Measurements from ENCODE around the gene TTC36. TPM values are rescaled to one million over a fixed set of nuclear protein-coding genes. Genes with fewer than 3 reads are reported as not detected.
"Not testable (repeated sequence)": the region's sequence is repeated elsewhere in the genome, so short reads cannot be mapped to it uniquely, and the experiment has no call there.

The TTC36 gene, protein sequence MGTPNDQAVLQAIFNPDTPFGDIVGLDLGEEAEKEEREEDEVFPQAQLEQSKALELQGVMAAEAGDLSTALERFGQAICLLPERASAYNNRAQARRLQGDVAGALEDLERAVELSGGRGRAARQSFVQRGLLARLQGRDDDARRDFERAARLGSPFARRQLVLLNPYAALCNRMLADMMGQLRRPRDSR
- total RNA-seq (ENCODE audit: low replicate concordance): 0.62 TPM in 1 of 2 replicates, not detected in the other

DNA sequence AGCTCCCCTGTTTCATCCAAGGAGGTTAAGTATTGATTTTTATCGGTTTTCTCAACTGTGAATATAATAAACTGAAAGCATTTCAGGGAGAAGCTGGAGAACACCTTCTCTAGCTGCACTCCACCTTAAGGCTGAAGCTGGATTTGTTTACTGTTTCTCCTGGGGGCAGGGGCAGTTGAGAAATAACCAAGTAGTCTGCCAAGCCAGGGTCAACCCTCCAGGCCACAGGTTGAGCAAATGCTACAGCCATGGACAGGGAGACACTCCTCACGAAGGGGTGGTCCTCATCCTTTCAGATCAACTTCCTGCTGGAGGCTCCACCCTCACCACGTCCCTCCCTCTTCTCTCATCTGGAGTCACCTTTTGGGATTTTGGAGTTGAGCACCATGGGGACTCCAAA, at the start of gene TTC36:
Gene TTC36, plus strand, starts transcription at position 366 of the 400 bp plus-strand sequence. Its CDS starts 21 bp downstream, at position 387.
- H3K27ac ChIP-seq: no peak within 1 kb of the TSS
- H3K36me3 ChIP-seq: no peaks in the 10 kb centered on the region
- H3K27ac Mint-ChIP-seq: no peak within 1 kb of the TSS
- H3K36me3 Mint-ChIP-seq: peaks cover 16% of the 10 kb centered on the region
- no peak for DNase-seq (ENCODE audit: low spot score)
- peaks cover 8% of the 10 kb centered on the region for H3K27me3 Mint-ChIP-seq (ENCODE audit: insufficient read depth, low read depth)
- H3K9me3 Mint-ChIP-seq: peaks cover 2% of the 10 kb centered on the region
- peaks cover 23% of the 10 kb centered on the region for H3K4me1 ChIP-seq
- H3K4me3 Mint-ChIP-seq: peak within 1 kb of the TSS; percentile 50
- H3K9ac ChIP-seq: no peak within 1 kb of the TSS
- no peak within 1 kb of the TSS for H3K4me3 ChIP-seq
- no peak within 1 kb of the TSS for H2AFZ ChIP-seq (replicated peaks)
- H3K9me3 ChIP-seq (ENCODE audit: low read depth): no peaks in the 10 kb centered on the region
- peaks cover 11% of the 10 kb centered on the region for H4K20me1 ChIP-seq (ENCODE audit: low read depth)
- peaks cover 67% of the 10 kb centered on the region for H3F3A ChIP-seq (ENCODE audit: low read depth)
- TF ChIP-seq EZH2 (IDR thresholded peaks at IDR 0.05) (no peak), EZH2phosphoT487 (IDR thresholded peaks at IDR 0.05) (no peak)
- TF ChIP-seq, protein P1, sequence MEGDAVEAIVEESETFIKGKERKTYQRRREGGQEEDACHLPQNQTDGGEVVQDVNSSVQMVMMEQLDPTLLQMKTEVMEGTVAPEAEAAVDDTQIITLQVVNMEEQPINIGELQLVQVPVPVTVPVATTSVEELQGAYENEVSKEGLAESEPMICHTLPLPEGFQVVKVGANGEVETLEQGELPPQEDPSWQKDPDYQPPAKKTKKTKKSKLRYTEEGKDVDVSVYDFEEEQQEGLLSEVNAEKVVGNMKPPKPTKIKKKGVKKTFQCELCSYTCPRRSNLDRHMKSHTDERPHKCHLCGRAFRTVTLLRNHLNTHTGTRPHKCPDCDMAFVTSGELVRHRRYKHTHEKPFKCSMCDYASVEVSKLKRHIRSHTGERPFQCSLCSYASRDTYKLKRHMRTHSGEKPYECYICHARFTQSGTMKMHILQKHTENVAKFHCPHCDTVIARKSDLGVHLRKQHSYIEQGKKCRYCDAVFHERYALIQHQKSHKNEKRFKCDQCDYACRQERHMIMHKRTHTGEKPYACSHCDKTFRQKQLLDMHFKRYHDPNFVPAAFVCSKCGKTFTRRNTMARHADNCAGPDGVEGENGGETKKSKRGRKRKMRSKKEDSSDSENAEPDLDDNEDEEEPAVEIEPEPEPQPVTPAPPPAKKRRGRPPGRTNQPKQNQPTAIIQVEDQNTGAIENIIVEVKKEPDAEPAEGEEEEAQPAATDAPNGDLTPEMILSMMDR (IDR thresholded peaks at IDR 0.05): no peak
- H3K27me3 ChIP-seq: no peaks in the 10 kb centered on the region
- H3K4me2 ChIP-seq: no peak within 1 kb of the TSS
- peaks cover 24% of the 10 kb centered on the region for H3K4me1 Mint-ChIP-seq
- H3K79me2 ChIP-seq (ENCODE audit: low read depth): peaks cover 11% of the 10 kb centered on the region

DNA sequence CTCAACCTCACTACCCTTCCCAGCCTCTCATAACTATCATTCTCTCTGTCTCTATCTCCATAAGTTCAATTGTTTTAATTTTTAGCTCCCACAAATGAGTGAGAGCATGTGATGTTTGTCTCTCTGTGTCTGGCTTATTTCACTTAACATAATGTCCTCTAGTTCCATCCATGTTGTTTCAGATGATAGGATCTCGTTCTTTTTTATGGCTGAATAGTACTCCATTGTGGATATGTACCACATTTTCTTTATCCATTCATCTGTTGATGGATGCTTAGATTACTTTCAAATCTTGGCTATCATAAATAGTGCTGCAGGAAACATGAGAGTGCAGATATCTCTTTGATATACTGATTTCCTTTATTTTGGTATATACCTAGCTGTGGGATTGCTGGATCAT, 46.0 kb upstream of the TTC36 start:
- H3K27me3 Mint-ChIP-seq (ENCODE audit: insufficient read depth, low read depth); H3K4me3 Mint-ChIP-seq; DNase-seq (ENCODE audit: low spot score); H3K9me3 ChIP-seq (ENCODE audit: low read depth); H3K9ac ChIP-seq; H3K27me3 ChIP-seq; H3K4me2 ChIP-seq; H3K27ac ChIP-seq; H3K4me1 Mint-ChIP-seq; H2AFZ ChIP-seq (replicated peaks); H3K4me3 ChIP-seq; H3K4me1 ChIP-seq; H3K9me3 Mint-ChIP-seq; H3K27ac Mint-ChIP-seq: not testable (repeated sequence)
- peaks cover 17% of the 10 kb centered on the region for H3K79me2 ChIP-seq (ENCODE audit: low read depth)
- peaks cover 47% of the 10 kb centered on the region for H3K36me3 Mint-ChIP-seq
- H3K36me3 ChIP-seq: peaks cover 66% of the 10 kb centered on the region
- peaks cover 53% of the 10 kb centered on the region for H3F3A ChIP-seq (ENCODE audit: low read depth)
- peaks cover 14% of the 10 kb centered on the region for H4K20me1 ChIP-seq (ENCODE audit: low read depth)

DNA sequence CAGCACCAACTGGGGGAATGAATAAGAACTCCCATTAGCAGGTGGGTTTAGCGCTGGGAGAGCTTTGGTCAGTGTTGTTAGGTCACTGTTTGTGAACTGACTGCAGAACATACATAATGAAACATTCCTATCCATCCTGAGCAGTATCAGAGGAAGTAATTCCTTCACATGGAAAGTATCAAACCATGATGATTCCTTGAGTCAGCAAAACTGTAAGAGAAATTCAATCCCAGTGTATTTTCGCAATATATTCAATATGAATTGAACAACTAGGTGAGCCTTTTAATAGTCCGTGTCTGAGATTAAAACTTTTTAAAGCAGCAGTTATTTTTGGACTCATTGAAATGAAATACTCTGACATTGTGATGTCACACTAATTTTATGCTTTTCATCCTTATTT, 42.9 kb upstream of the TTC36 start:
- DNase-seq (ENCODE audit: low spot score): no peak
- Mint-ChIP-seq H3K9me3 (no peaks in the 10 kb centered on the region), H3K4me1 (no peaks in the 10 kb centered on the region), H3K27ac (no peak overlapping the region), H3K27me3 (ENCODE audit: insufficient read depth, low read depth) (peaks cover 3% of the 10 kb centered on the region), H3K36me3 (peaks cover 32% of the 10 kb centered on the region), H3K4me3 (no peak overlapping the region)
- H3K4me2 ChIP-seq: no peak overlapping the region
- H3K36me3 ChIP-seq: peaks cover 61% of the 10 kb centered on the region
- H3K9ac ChIP-seq: no peak overlapping the region
- H3K9me3 ChIP-seq (ENCODE audit: low read depth): no peaks in the 10 kb centered on the region
- TF ChIP-seq, protein P1 (IDR thresholded peaks at IDR 0.05): no peak
- no peak for TF ChIP-seq EZH2 (IDR thresholded peaks at IDR 0.05)
- TF ChIP-seq EZH2phosphoT487 (IDR thresholded peaks at IDR 0.05): no peak
- H3K27me3 ChIP-seq: no peaks in the 10 kb centered on the region
- H3K79me2 ChIP-seq (ENCODE audit: low read depth): no peaks in the 10 kb centered on the region
- H3K27ac ChIP-seq: no peak overlapping the region
- no peaks in the 10 kb centered on the region for H3K4me1 ChIP-seq
- peaks cover 5% of the 10 kb centered on the region for H4K20me1 ChIP-seq (ENCODE audit: low read depth)
- H3F3A ChIP-seq (ENCODE audit: low read depth): peaks cover 64% of the 10 kb centered on the region
- H3K4me3 ChIP-seq: no peak overlapping the region
- no peak overlapping the region for H2AFZ ChIP-seq (replicated peaks)

DNA sequence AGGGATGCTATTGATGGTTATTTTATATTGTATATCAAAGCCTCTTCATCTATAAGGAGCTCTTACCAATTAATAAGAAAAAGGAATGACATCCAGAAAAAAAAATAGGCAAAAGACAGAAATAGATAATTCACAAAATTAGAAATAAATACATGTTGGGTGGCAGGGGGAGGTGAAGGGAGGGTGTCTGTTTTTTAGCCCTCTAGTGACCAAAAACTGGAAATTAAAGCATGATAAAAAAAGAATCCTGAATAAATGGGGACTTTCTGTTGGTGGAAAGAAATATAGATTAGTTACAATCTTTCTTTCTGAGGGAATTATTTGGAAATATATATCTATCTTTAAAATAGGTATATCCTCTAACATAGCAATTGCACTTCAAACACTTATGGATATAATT, 42.0 kb upstream of the TTC36 start:
- Histone ChIP-seq H4K20me1 (ENCODE audit: low read depth) (peaks cover 5% of the 10 kb centered on the region), H3K9me3 (ENCODE audit: low read depth) (no peaks in the 10 kb centered on the region), H3K79me2 (ENCODE audit: low read depth) (no peaks in the 10 kb centered on the region), H3K36me3 (peaks cover 61% of the 10 kb centered on the region), H3F3A (ENCODE audit: low read depth) (peaks cover 72% of the 10 kb centered on the region), H3K9ac (no peak overlapping the region), H3K4me3 (no peak overlapping the region), H3K27ac (no peak overlapping the region), H3K4me1 (no peaks in the 10 kb centered on the region), H3K4me2 (no peak overlapping the region), H2AFZ (replicated peaks) (no peak overlapping the region), H3K27me3 (no peaks in the 10 kb centered on the region)
- H3K4me3 Mint-ChIP-seq: no peak overlapping the region
- no peak overlapping the region for H3K27ac Mint-ChIP-seq
- no peaks in the 10 kb centered on the region for H3K9me3 Mint-ChIP-seq
- no peak for TF ChIP-seq EZH2 (IDR thresholded peaks at IDR 0.05)
- TF ChIP-seq EZH2phosphoT487 (IDR thresholded peaks at IDR 0.05): no peak
- TF ChIP-seq, protein P1 (IDR thresholded peaks at IDR 0.05): no peak
- H3K4me1 Mint-ChIP-seq: no peaks in the 10 kb centered on the region
- DNase-seq (ENCODE audit: low spot score): no peak
- H3K27me3 Mint-ChIP-seq (ENCODE audit: insufficient read depth, low read depth): peaks cover 3% of the 10 kb centered on the region
- H3K36me3 Mint-ChIP-seq: peaks cover 30% of the 10 kb centered on the region
